ENCODE results near the gene GADD45A. TPM values are rescaled to one million over a fixed set of nuclear protein-coding genes. Genes with fewer than 3 reads are reported as not detected.

The GADD45A gene
- total RNA-seq, 1 donor from 2014 or later, result 162 TPM

- Histone ChIP-seq H3K4me2 (ENCODE audit: low read length) (peak overlapping the region; percentile 49), H4K20me1 (ENCODE audit: insufficient read depth, low read length) (peaks cover 53% of the 10 kb centered on the region), H2AFZ (ENCODE audit: low read depth, low read length) (no peak overlapping the region), H3K27me3 (ENCODE audit: insufficient read depth, low read length) (no peaks in the 10 kb centered on the region), H3K9ac (ENCODE audit: low read length) (peak overlapping the region; percentile 9), H3K79me2 (ENCODE audit: insufficient read depth, low read length) (peaks cover 73% of the 10 kb centered on the region), H3K36me3 (ENCODE audit: insufficient read depth, low read length) (no peaks in the 10 kb centered on the region), H3K9me3 (ENCODE audit: insufficient read depth, low read depth, low read length) (no peaks in the 10 kb centered on the region), H3K4me3 (ENCODE audit: insufficient read depth, low read depth, low read length) (no peak overlapping the region), H3K27ac (ENCODE audit: low read depth, low read length) (peak overlapping the region; percentile 28), H3K4me1 (ENCODE audit: insufficient read depth, low read length) (peaks cover 52% of the 10 kb centered on the region)
- H3K36me3 Mint-ChIP-seq (ENCODE audit: low read depth, unreplicated experiment), result peaks cover 4% of the 10 kb centered on the region
- no peak overlapping the region for H3K4me3 Mint-ChIP-seq (ENCODE audit: unreplicated experiment)
- DNase-seq (ENCODE audit: low read depth) (peak; percentile 46), FAIRE-seq (no peak)
- no peaks in the 10 kb centered on the region for H3K27me3 Mint-ChIP-seq (ENCODE audit: low read depth, unreplicated experiment)
- no peak for TF ChIP-seq CTCF (IDR thresholded peaks at IDR 0.05; ENCODE audit: insufficient read depth, low read depth, low read length)
- TF ChIP-seq EZH2 (IDR thresholded peaks at IDR 0.05; ENCODE audit: insufficient read depth, low read length), result no peak
- H3K9me3 Mint-ChIP-seq (ENCODE audit: unreplicated experiment), result no peaks in the 10 kb centered on the region
- H3K4me1 Mint-ChIP-seq (ENCODE audit: low read depth, unreplicated experiment), result peaks cover 29% of the 10 kb centered on the region
- no peak overlapping the region for H3K27ac Mint-ChIP-seq (ENCODE audit: unreplicated experiment)
Measured at GRCh38 chr1:67721650-67722291, 36.8 kb downstream of the GADD45A start.

- peaks cover 52% of the 10 kb centered on the region for H3K4me1 ChIP-seq (ENCODE audit: insufficient read depth, low read length)
- peak overlapping the region; percentile 28 for H3K27ac ChIP-seq (ENCODE audit: low read depth, low read length)
- no peaks in the 10 kb centered on the region for H3K9me3 ChIP-seq (ENCODE audit: insufficient read depth, low read depth, low read length)
- no peak overlapping the region for H2AFZ ChIP-seq (ENCODE audit: low read depth, low read length)
- peaks cover 72% of the 10 kb centered on the region for H3K79me2 ChIP-seq (ENCODE audit: insufficient read depth, low read length)
- no peaks in the 10 kb centered on the region for H3K36me3 ChIP-seq (ENCODE audit: insufficient read depth, low read length)
- H4K20me1 ChIP-seq (ENCODE audit: insufficient read depth, low read length), result peaks cover 52% of the 10 kb centered on the region
- Mint-ChIP-seq H3K36me3 (ENCODE audit: low read depth, unreplicated experiment) (peaks cover 5% of the 10 kb centered on the region), H3K4me3 (ENCODE audit: unreplicated experiment) (no peak overlapping the region), H3K4me1 (ENCODE audit: low read depth, unreplicated experiment) (peaks cover 29% of the 10 kb centered on the region), H3K27me3 (ENCODE audit: low read depth, unreplicated experiment) (no peaks in the 10 kb centered on the region), H3K27ac (ENCODE audit: unreplicated experiment) (no peak overlapping the region), H3K9me3 (ENCODE audit: unreplicated experiment) (no peaks in the 10 kb centered on the region)
- no peak overlapping the region for H3K4me3 ChIP-seq (ENCODE audit: insufficient read depth, low read depth, low read length)
- DNase-seq (ENCODE audit: low read depth), result peak; percentile 84
- H3K4me2 ChIP-seq (ENCODE audit: low read length), result peak overlapping the region; percentile 49
- peak overlapping the region; percentile 9 for H3K9ac ChIP-seq (ENCODE audit: low read length)
- no peak for TF ChIP-seq EZH2 (IDR thresholded peaks at IDR 0.05; ENCODE audit: insufficient read depth, low read length)
- no peaks in the 10 kb centered on the region for H3K27me3 ChIP-seq (ENCODE audit: insufficient read depth, low read length)
- FAIRE-seq, result no peak
Measured at GRCh38 chr1:67722292-67722944, 37.4 kb downstream of the GADD45A start.

- Histone ChIP-seq H3K27me3 (ENCODE audit: insufficient read depth, low read length) (no peaks in the 10 kb centered on the region), H3K36me3 (ENCODE audit: insufficient read depth, low read length) (no peaks in the 10 kb centered on the region), H3K9ac (ENCODE audit: low read length) (no peak overlapping the region), H4K20me1 (ENCODE audit: insufficient read depth, low read length) (peaks cover 46% of the 10 kb centered on the region), H3K4me1 (ENCODE audit: insufficient read depth, low read length) (peaks cover 52% of the 10 kb centered on the region), H3K4me2 (ENCODE audit: low read length) (peak overlapping the region; percentile 70), H3K9me3 (ENCODE audit: insufficient read depth, low read depth, low read length) (no peaks in the 10 kb centered on the region), H3K27ac (ENCODE audit: low read depth, low read length) (peak overlapping the region; percentile 24), H3K79me2 (ENCODE audit: insufficient read depth, low read length) (peaks cover 72% of the 10 kb centered on the region), H3K4me3 (ENCODE audit: insufficient read depth, low read depth, low read length) (no peak overlapping the region), H2AFZ (ENCODE audit: low read depth, low read length) (no peak overlapping the region)
- H3K36me3 Mint-ChIP-seq (ENCODE audit: low read depth, unreplicated experiment), result peaks cover 7% of the 10 kb centered on the region
- no peak overlapping the region for H3K27ac Mint-ChIP-seq (ENCODE audit: unreplicated experiment)
- peaks cover 24% of the 10 kb centered on the region for H3K4me1 Mint-ChIP-seq (ENCODE audit: low read depth, unreplicated experiment)
- DNase-seq (ENCODE audit: low read depth) (no peak), FAIRE-seq (no peak)
- no peaks in the 10 kb centered on the region for H3K27me3 Mint-ChIP-seq (ENCODE audit: low read depth, unreplicated experiment)
- no peak overlapping the region for H3K4me3 Mint-ChIP-seq (ENCODE audit: unreplicated experiment)
- TF ChIP-seq EZH2 (IDR thresholded peaks at IDR 0.05; ENCODE audit: insufficient read depth, low read length) (no peak), CTCF (IDR thresholded peaks at IDR 0.05; ENCODE audit: insufficient read depth, low read depth, low read length) (no peak)
- no peaks in the 10 kb centered on the region for H3K9me3 Mint-ChIP-seq (ENCODE audit: unreplicated experiment)
Measured at GRCh38 chr1:67723126-67723525, 38.1 kb downstream of the GADD45A start.
